Measurements from ENCODE around the gene EPAS1. TPM values are rescaled to one million over a fixed set of nuclear protein-coding genes. Genes with fewer than 3 reads are reported as not detected.

EPAS1 gene
- polyA plus RNA-seq, 1 donor from 2014 or later: not detected

- no peak overlapping the region for H3K4me3 Mint-ChIP-seq
Measured at GRCh38 chr2:46430992-46431391, 133.8 kb downstream of the EPAS1 start.

DNA sequence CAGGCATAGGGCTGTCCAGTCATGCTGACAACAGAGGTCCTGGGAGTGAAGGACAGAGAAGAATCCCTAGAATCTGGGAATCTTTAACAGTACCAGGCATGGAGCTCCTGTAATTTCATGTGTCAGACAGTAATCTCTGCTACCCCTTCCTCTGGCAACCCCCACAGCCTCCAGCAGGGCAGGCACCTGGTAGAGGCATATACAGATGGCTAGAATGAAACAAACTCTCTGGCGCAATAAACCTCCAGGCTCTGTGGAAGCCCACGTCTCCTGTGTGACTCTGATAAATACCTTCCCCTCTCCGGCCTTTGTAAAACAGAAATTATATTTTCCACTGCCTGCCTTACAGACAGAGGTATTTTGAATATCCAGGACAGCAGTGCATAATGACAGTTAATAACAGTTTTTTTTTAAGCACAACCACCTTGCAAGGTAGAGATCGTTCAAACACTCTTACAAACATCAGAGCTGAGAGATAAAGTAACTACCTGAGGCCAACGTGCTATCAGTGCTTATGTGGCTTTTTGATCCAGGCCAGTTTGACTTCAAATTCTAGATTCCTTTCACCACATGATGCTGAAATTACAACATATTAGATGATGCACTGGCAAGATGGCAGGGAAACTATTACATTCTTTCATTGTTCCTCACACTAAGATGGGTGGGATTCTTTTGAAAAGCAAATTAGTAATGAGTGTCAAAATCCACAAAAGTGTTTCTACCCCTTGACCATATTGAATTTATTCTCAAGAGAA lies 134.5 kb downstream of the EPAS1 start:
- Mint-ChIP-seq H3K9me3 (peaks cover 0 to 3% (median 0%) of the 10 kb centered on the region in 3 donors), H3K27me3 (peaks cover 5% of the 10 kb centered on the region), H3K4me1 (peaks cover 0 to 3% (median 1%) of the 10 kb centered on the region in 3 donors), H3K4me3 (no peak overlapping the region), H3K27ac (no peak overlapping the region), H3K36me3 (no peaks in the 10 kb centered on the region)

More at GRCh38 chr2:46430992-46431391, 133.8 kb downstream of the EPAS1 start:
- Mint-ChIP-seq H3K27me3 (peaks cover 5% of the 10 kb centered on the region), H3K9me3 (peaks cover 0 to 3% (median 0%) of the 10 kb centered on the region in 3 donors), H3K36me3 (no peaks in the 10 kb centered on the region), H3K27ac (no peak overlapping the region), H3K4me1 (peaks cover 0 to 3% (median 1%) of the 10 kb centered on the region in 3 donors)

GRCh38 chr2:46434851-46435273 lies 137.7 kb downstream of the EPAS1 start:
- H3K27ac Mint-ChIP-seq: no peak overlapping the region
- peaks cover 0 to 3% (median 1%) of the 10 kb centered on the region in 3 donors for H3K4me1 Mint-ChIP-seq
- H3K4me3 Mint-ChIP-seq: no peak overlapping the region
- H3K27me3 Mint-ChIP-seq: peaks cover 11% of the 10 kb centered on the region
- H3K9me3 Mint-ChIP-seq: peaks cover 0 to 3% (median 0%) of the 10 kb centered on the region in 3 donors
- no peaks in the 10 kb centered on the region for H3K36me3 Mint-ChIP-seq

DNA sequence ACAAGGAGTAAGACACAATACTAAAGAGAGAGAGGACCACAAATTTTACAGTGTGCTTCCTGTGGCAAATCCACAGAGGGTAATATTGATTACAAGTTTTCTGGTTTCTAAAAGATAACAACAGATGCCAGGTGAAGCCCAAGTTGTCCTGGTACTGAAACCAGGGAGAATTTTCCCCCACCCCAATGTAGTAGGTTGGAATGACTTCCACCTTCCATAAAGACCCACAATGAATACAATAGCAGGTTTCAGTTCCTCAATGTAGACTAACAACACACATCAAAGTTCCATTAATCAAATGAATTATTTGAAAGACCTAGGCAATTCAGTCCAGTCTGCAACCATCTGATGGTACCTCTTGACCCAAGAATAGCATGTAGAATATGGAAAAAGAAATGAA lies 138.1 kb downstream of the EPAS1 start:
- Mint-ChIP-seq H3K4me3 (no peak overlapping the region), H3K36me3 (no peaks in the 10 kb centered on the region), H3K27ac (no peak overlapping the region), H3K9me3 (peaks cover 0 to 3% (median 0%) of the 10 kb centered on the region in 3 donors), H3K27me3 (peaks cover 14% of the 10 kb centered on the region), H3K4me1 (peaks cover 0 to 3% (median 1%) of the 10 kb centered on the region in 3 donors)

GRCh38 chr2:46435796-46436360 lies 138.7 kb downstream of the EPAS1 start:
- Mint-ChIP-seq H3K4me1 (peaks cover 0 to 3% (median 1%) of the 10 kb centered on the region in 3 donors), H3K9me3 (peaks cover 0 to 3% (median 0%) of the 10 kb centered on the region in 3 donors), H3K27me3 (peaks cover 17% of the 10 kb centered on the region), H3K36me3 (no peaks in the 10 kb centered on the region), H3K27ac (no peak overlapping the region), H3K4me3 (no peak overlapping the region)

Other genes with a start within 250 kb of the EPAS1 start
- not detected for gene TMEM247, start 182.2 kb downstream of the EPAS1 start, polyA plus RNA-seq
- 8.0 TPM for gene RHOQ, start 245.1 kb downstream of the EPAS1 start, polyA plus RNA-seq
- 11.6 TPM for gene ATP6V1E2, start 245.2 kb downstream of the EPAS1 start, polyA plus RNA-seq

Data from IgD-negative memory B cell (primary cell).